ENCODE results near the gene DDA1.

DNA sequence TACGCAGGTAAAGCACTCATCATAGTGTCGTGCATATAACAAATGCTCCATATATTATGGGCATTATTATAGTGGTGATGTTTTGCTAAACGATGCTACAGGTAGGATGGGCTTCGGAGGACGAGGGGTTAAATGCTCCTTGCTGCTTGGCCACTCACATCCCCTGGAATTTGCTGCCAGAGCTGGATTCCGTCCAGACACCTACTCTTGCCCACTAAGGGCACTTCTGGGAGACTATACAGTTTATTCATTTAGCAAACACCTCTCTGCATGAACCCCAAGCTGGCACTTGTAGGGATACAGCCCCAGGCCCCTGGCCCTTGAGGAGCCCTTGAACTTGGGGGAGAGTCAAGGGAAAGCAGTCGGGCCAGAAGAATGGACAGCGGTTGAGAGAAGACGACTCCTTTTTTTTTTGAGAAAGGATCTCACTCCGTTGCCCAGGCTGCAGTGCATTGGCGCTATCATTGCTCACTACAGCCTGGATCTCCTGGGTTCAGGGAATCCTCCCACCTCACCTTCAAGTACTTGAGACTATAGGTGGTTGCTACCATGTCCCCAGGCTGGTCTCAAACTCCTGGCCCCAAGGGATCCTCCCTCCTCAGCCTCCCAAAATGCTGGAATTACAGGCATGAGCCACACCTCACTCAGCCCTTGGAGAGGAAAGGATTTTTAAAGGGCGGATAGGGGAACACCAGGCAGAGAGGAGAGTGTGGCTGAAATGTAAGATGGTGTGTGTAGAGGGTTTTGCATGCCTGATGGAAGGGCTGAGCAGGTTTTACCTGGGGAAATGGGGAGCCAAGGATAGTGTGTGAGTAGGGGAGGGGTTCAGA, 4.8 kb upstream of the DDA1 start:
- TF ChIP-seq, protein P1, sequence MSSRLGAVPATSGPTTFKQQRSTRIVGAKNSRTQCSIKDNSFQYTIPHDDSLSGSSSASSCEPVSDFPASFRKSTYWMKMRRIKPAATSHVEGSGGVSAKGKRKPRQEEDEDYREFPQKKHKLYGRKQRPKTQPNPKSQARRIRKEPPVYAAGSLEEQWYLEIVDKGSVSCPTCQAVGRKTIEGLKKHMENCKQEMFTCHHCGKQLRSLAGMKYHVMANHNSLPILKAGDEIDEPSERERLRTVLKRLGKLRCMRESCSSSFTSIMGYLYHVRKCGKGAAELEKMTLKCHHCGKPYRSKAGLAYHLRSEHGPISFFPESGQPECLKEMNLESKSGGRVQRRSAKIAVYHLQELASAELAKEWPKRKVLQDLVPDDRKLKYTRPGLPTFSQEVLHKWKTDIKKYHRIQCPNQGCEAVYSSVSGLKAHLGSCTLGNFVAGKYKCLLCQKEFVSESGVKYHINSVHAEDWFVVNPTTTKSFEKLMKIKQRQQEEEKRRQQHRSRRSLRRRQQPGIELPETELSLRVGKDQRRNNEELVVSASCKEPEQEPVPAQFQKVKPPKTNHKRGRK (CRISPR knock-in tag; IDR thresholded peaks at IDR 0.05; ENCODE audit: borderline replicate concordance) = no peak
- TF ChIP-seq, protein P2, sequence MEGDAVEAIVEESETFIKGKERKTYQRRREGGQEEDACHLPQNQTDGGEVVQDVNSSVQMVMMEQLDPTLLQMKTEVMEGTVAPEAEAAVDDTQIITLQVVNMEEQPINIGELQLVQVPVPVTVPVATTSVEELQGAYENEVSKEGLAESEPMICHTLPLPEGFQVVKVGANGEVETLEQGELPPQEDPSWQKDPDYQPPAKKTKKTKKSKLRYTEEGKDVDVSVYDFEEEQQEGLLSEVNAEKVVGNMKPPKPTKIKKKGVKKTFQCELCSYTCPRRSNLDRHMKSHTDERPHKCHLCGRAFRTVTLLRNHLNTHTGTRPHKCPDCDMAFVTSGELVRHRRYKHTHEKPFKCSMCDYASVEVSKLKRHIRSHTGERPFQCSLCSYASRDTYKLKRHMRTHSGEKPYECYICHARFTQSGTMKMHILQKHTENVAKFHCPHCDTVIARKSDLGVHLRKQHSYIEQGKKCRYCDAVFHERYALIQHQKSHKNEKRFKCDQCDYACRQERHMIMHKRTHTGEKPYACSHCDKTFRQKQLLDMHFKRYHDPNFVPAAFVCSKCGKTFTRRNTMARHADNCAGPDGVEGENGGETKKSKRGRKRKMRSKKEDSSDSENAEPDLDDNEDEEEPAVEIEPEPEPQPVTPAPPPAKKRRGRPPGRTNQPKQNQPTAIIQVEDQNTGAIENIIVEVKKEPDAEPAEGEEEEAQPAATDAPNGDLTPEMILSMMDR (IDR thresholded peaks at IDR 0.05) = no peak
- TF ChIP-seq NR1H2 (CRISPR knock-in tag; IDR thresholded peaks at IDR 0.05) (no peak), ZNF138 (CRISPR knock-in tag; conservative IDR thresholded peaks at IDR 0.05) (no peak), SMAD3 (CRISPR knock-in tag; IDR thresholded peaks at IDR 0.05; ENCODE audit: borderline replicate concordance) (no peak), ZNF232 (CRISPR knock-in tag; IDR thresholded peaks at IDR 0.05) (no peak), ZNF263 (CRISPR knock-in tag; IDR thresholded peaks at IDR 0.05; ENCODE audit: low read depth) (no peak), ZNF121 (CRISPR knock-in tag; IDR thresholded peaks at IDR 0.05) (peak; percentile 89; the same call in 1 of the 2 replicates), FOXJ3 (CRISPR knock-in tag; IDR thresholded peaks at IDR 0.05; ENCODE audit: borderline replicate concordance) (no peak)
- TF ChIP-seq, protein P3, sequence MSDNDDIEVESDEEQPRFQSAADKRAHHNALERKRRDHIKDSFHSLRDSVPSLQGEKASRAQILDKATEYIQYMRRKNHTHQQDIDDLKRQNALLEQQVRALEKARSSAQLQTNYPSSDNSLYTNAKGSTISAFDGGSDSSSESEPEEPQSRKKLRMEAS (CRISPR knock-in tag; IDR thresholded peaks at IDR 0.05) = no peak
- TF ChIP-seq, protein P4, sequence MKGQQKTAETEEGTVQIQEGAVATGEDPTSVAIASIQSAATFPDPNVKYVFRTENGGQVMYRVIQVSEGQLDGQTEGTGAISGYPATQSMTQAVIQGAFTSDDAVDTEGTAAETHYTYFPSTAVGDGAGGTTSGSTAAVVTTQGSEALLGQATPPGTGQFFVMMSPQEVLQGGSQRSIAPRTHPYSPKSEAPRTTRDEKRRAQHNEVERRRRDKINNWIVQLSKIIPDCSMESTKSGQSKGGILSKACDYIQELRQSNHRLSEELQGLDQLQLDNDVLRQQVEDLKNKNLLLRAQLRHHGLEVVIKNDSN (CRISPR knock-in tag; IDR thresholded peaks at IDR 0.05) = no peak
